HFFc6 (cell line): ENCODE data around the gene NANP. TPM values are rescaled to one million over a fixed set of nuclear protein-coding genes. Genes with fewer than 3 reads are reported as not detected.
"Not testable (repeated sequence)": the region's sequence is repeated elsewhere in the genome, so short reads cannot be mapped to it uniquely, and the experiment has no call there.

ENCODE experiments used
- DNase-seq: peaks from one replicate; pipeline ENCODE4 v3.0.0-alpha.2; 2018
- H3K27ac Mint-ChIP-seq: 2 replicates; pipeline ENCODE4 v1.8.0; 2020; ENCODE audit warnings: mild to moderate bottlenecking, mixed read lengths
- H3K27me3 Mint-ChIP-seq: 2 replicates; pipeline ENCODE4 v1.8.0; 2021; ENCODE audit warnings: mild to moderate bottlenecking, moderate library complexity, mixed read lengths; ENCODE audit not compliant: insufficient read depth
- H3K36me3 Mint-ChIP-seq: 2 replicates; pipeline ENCODE4 v1.8.0; 2021; ENCODE audit warnings: low read depth, mixed read lengths
- H3K4me1 Mint-ChIP-seq: 2 replicates; pipeline ENCODE4 v1.8.0; 2020; ENCODE audit warnings: low read depth, mixed read lengths
- H3K4me3 Mint-ChIP-seq: 2 replicates; pipeline ENCODE4 v1.8.0; 2020; ENCODE audit warnings: mild to moderate bottlenecking, moderate library complexity, mixed read lengths
- H3K9me3 Mint-ChIP-seq: 2 replicates; pipeline ENCODE4 v1.8.0; 2020; ENCODE audit warnings: mild to moderate bottlenecking, mixed read lengths
- CTCF ChIP-seq: fragments of 200-600 bp; sonication (generic); IDR thresholded peaks from 2 replicates; pipeline ENCODE4 v1.5.0; 2021; ENCODE audit warnings: antibody characterized with exemption, mild to moderate bottlenecking
- total RNA-seq, 6 experiments: library from RNA; stranded (reverse); fragmentation: NEBNext Ultra II Directional; extraction: Animal tissue kit (Norgen Biotek cat#: 25700); gene quantifications; 2 replicates in 1 of 6; 3 replicates in 5 of 6; pipeline ENCODE4 v1.2.3, GENCODE V29; 2021

The NANP gene
- total RNA-seq, 6 experiments from 2014 or later, result 7.1 to 8.6 (median 7.4) TPM

DNA sequence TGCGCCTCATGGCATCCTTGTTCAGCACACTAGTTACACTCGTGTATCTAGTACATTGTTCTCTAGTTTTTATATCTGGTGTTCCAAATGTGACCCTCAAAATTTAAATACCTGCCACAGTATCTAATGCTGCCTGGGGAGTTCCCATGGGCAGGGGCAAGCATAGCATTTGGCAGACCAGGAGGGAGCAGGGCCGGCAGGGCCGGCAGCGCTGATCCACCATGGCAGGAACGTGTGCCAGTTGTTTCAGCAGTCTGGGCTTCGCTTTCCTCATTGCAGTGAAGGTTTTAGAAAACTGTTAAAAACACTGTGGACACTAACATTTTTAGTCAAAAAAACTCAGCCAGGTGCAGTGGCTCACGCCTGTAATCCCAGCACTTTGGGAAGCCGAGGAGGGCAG, 19.2 kb downstream of the NANP start:
- DNase-seq, result no peak
- no peaks in the 10 kb centered on the region for H3K36me3 Mint-ChIP-seq
- no peaks in the 10 kb centered on the region for H3K9me3 Mint-ChIP-seq
- no peaks in the 10 kb centered on the region for H3K4me1 Mint-ChIP-seq
- H3K27me3 Mint-ChIP-seq, result peaks cover 4% of the 10 kb centered on the region; the same call in 1 of the 2 replicates
- no peak for TF ChIP-seq CTCF
- no peak overlapping the region for H3K27ac Mint-ChIP-seq
- H3K4me3 Mint-ChIP-seq, result no peak overlapping the region

GRCh38 chr20:25602914-25603309, 20.9 kb downstream of the NANP start:
- not testable (repeated sequence) for H3K36me3 Mint-ChIP-seq, H3K4me3 Mint-ChIP-seq, H3K9me3 Mint-ChIP-seq, H3K27me3 Mint-ChIP-seq, H3K4me1 Mint-ChIP-seq, H3K27ac Mint-ChIP-seq, DNase-seq

DNA sequence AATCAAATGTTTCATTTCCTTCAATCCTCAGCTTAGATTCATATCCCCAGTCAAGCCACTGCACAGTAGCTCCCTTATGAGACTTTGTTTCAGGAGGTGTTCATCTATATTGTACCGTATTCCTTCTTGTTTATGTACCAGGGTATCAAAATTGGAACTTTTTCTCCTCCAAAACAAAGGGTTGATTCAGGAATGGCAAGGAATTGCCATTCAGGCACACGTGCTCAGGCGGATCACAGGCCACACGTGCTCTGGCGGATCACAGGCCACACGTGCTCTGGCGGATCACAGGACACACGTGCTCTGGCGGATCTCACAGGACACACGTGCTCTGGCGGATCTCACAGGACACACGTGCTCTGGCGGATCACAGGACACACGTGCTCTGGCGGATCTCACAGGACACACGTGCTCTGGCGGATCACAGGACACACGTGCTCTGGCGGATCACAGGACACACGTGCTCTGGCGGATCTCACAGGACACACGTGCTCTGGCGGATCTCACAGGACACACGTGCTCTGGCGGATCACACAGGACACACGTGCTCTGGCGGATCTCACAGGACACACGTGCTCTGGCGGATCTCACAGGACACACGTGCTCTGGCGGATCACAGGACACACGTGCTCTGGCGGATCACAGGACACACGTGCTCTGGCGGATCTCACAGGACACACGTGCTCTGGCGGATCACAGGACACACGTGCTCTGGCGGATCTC, 21.5 kb downstream of the NANP start:
- H3K4me1 Mint-ChIP-seq, H3K27me3 Mint-ChIP-seq, H3K27ac Mint-ChIP-seq, H3K36me3 Mint-ChIP-seq, H3K9me3 Mint-ChIP-seq, DNase-seq, H3K4me3 Mint-ChIP-seq: not testable (repeated sequence)

GRCh38 chr20:25601659-25602058, 22.2 kb downstream of the NANP start:
- no peak for DNase-seq
- Mint-ChIP-seq H3K36me3 (no peaks in the 10 kb centered on the region), H3K9me3 (no peaks in the 10 kb centered on the region), H3K27ac (no peak overlapping the region), H3K4me3 (no peak overlapping the region), H3K4me1 (no peaks in the 10 kb centered on the region), H3K27me3 (peaks cover 5% of the 10 kb centered on the region; the same call in 1 of the 2 replicates)
- no peak for TF ChIP-seq CTCF

DNA sequence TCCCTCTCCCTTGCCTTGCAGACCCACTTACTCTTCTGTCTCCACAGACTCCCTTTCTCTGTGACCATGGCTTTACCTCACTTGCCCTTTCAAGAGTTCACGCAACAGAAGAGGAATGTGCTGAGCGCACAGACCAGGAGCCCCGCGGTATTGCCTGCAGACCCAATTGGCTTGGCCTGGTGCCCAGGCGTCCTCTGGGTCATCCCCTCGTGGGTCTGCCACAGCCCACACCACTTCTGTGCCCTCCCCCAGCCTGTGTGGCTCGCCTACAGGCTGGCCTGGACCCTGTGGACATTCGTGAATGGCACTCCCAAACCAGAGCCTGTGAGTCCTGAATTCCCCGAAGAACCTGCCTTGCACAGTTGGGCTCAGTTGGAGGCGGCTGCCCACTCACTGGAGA, 23.2 kb downstream of the NANP start:
- Mint-ChIP-seq H3K27ac (no peak overlapping the region), H3K9me3 (no peaks in the 10 kb centered on the region), H3K4me3 (no peak overlapping the region), H3K36me3 (no peaks in the 10 kb centered on the region), H3K27me3 (peaks cover 13% of the 10 kb centered on the region), H3K4me1 (no peaks in the 10 kb centered on the region)
- no peak for DNase-seq
- no peak for TF ChIP-seq CTCF

DNA sequence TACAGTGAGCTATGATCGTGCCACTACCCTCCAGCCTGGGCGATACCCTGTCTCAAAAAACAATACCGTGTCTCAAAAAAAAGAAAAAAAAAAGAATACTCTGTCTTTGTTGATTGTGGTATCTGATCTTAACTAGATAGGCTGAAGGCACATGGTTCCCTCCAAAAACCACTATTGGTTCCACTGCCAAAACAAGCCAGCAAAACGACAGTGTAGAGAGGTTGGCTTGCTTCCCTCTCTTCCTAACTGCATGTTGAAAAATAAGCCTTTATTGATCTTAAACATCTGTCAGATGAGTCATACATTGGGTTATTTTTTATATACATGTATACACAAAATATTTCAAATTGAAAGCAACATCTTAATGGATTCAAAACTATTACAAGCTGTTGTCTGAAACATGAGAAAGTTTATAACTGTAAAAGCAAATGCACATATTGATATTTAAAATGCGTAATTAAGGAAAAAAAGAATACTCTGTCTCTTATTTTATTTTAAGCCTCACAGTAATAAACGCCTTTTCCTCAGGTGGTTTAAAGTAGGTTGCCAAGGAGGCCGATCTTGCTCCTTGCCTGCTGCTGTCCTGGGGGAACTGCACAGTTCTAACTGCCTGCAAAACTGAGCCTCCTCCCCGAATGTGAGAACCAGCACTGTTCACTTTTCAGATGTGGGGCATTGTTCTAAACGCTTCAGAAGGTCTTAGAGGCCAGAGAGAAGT, 31.5 kb downstream of the NANP start:
- no peak for TF ChIP-seq CTCF
- Mint-ChIP-seq H3K27ac (no peak overlapping the region), H3K9me3 (no peaks in the 10 kb centered on the region), H3K4me3 (no peak overlapping the region), H3K36me3 (no peaks in the 10 kb centered on the region), H3K4me1 (0 out of 2 replicates have a peak, but pooled peaks cover 8% of the 10 kb centered on the region), H3K27me3 (peaks cover 18% of the 10 kb centered on the region)
- no peak for DNase-seq

- H3K27me3 Mint-ChIP-seq, H3K27ac Mint-ChIP-seq, DNase-seq, H3K36me3 Mint-ChIP-seq, H3K4me1 Mint-ChIP-seq, H3K4me3 Mint-ChIP-seq, H3K9me3 Mint-ChIP-seq: not testable (repeated sequence)
These were observed 33.0 kb downstream of the NANP start for GRCh38 chr20:25590778-25591177.
